Activated naive CD4-positive, alpha-beta T cell treated with anti-CD3 and anti-CD28 coated beads, Interleukin-2, amount 10 ng/mL, durations not matched to agents 7 days and 5 days (primary cell): ENCODE measurements around the gene DCC.

ENCODE experiments used
- CTCF ChIA-PET: fragments of 350-600 bp; sonication (Branson Sonifier 250); formaldehyde crosslinking; loops from one replicate; lab custom pipeline; 2021; ENCODE audit warnings: antibody characterized with exemption; lab: Charles Lee
- DNase-seq: peaks from one replicate; pipeline ENCODE4 v3.0.0-alpha.2; 2020
- H3K27ac Mint-ChIP-seq: one replicate; pipeline ENCODE4 v1.8.0; 2021; ENCODE audit warnings: mild to moderate bottlenecking, moderate library complexity, mixed read lengths
- H3K27me3 Mint-ChIP-seq: one replicate; pipeline ENCODE4 v1.8.0; 2021; ENCODE audit warnings: mild to moderate bottlenecking, mixed read lengths
- H3K36me3 Mint-ChIP-seq: one replicate; pipeline ENCODE4 v1.8.0; 2021; ENCODE audit warnings: mixed read lengths
- H3K4me1 Mint-ChIP-seq: one replicate; pipeline ENCODE4 v1.8.0; 2021; ENCODE audit warnings: mixed read lengths
- H3K4me3 Mint-ChIP-seq: one replicate; pipeline ENCODE4 v1.8.0; 2021; ENCODE audit warnings: mild to moderate bottlenecking, moderate library complexity, mixed read lengths
- H3K9me3 Mint-ChIP-seq: one replicate; pipeline ENCODE4 v1.8.0; 2021; ENCODE audit warnings: mixed read lengths

Gene DCC

DNA sequence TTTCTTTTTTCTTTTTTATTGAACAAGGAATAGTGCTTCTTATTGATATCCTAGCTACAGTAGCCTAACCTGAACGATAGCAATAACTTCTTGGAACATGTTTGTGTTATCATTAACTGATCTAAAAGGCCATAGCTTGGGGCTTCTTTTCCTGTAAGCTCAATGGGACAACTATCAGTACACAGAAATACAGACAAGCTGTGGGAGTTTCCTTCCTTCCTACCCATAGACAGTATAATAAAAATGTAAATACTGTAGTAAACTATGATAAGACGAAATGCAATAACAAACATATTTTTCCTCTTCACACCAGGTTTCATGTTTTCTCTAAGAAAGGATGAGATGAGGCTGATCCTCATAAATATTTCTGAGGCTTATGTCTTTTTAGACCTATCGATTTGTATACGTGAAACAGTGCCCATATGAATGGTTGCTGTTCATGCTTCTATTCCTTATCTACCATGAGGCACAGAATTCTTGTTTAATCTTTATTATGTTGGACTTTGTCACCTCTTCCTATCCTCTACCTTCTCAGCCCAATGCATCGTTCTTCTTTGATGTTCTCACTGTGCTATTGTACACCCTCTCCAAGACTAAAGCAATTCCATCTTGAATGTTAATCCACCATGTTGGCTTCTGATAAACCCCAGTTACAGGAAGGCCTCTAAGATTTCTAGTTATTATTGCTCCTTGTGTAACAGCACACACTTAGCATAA is 361.4 kb downstream of the DCC start:
- DNase-seq: no peak
- Mint-ChIP-seq H3K36me3 (no peaks in the 10 kb centered on the region), H3K27me3 (no peaks in the 10 kb centered on the region), H3K4me1 (no peaks in the 10 kb centered on the region), H3K4me3 (no peak overlapping the region), H3K9me3 (peaks cover 4% of the 10 kb centered on the region), H3K27ac (no peak overlapping the region)
- CTCF ChIA-PET: no interaction called here

DNA sequence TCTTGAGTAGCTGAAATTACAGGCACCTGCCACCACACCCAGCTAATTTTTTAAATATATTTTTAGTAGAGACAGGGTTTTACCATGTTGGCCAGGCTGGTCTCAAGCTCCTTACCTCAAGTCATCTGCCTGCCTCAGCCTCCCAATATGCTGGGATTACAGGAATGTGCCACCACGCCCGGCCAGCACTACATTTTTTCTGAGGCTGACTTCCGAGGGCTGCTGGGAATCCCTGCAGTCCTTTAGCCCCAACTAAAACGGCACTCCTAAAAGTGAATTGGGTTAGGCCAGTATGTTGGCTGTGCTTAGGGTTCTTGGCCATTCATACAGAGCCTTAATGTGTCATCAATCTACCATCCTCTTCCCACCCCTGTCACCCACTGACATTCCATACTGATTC is 375.4 kb downstream of the DCC start:
- Mint-ChIP-seq H3K27me3 (no peaks in the 10 kb centered on the region), H3K4me3 (no peak overlapping the region), H3K9me3 (peaks cover 5% of the 10 kb centered on the region), H3K36me3 (no peaks in the 10 kb centered on the region), H3K4me1 (no peaks in the 10 kb centered on the region), H3K27ac (no peak overlapping the region)
- DNase-seq: no peak
- CTCF ChIA-PET: no interaction called here

DNA sequence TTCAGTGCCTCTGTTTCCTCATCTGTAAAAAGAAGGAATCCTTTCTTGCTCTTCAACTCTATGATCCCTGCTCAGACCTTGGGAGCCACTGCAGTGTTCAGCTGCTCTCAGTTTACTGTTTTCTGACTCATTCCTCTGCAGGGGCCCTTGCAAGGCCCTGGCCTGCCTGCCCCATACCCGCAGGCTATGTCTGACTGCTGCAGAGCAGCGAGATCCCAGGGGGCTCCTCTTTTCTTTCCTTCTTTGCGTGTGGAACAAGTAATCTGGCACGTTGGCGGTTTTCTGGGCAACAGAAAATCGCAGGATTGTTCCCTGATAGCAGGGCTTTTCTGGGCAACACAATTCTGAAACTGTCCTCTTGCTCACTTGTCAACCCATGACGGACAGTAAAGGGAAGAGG is 376.0 kb downstream of the DCC start:
- no peaks in the 10 kb centered on the region for H3K4me1 Mint-ChIP-seq
- no peak overlapping the region for H3K4me3 Mint-ChIP-seq
- no peak for DNase-seq
- peaks cover 5% of the 10 kb centered on the region for H3K9me3 Mint-ChIP-seq
- CTCF ChIA-PET: no interaction called here
- H3K36me3 Mint-ChIP-seq: no peaks in the 10 kb centered on the region
- H3K27ac Mint-ChIP-seq: no peak overlapping the region
- H3K27me3 Mint-ChIP-seq: no peaks in the 10 kb centered on the region

DNA sequence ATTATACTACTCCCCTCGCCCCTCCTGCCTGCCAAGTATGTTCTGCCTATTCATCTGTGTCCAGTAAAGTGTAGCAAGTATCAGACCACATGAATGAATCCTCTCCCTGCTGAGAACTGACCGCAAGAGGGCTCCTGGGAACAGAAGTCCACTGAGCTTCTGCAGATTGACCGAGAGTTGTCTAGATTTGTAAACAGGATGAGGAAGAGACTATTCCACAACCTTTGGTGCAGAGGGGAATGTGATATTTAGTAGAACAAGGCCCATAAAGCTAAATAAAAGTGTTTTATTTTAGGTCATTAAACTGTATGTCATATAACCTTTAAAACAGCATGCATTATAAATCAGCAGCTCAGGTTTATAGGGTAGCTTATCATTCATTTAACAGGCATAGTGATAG is 377.0 kb downstream of the DCC start:
- Mint-ChIP-seq H3K27ac (no peak overlapping the region), H3K4me1 (no peaks in the 10 kb centered on the region), H3K27me3 (no peaks in the 10 kb centered on the region), H3K4me3 (no peak overlapping the region), H3K9me3 (peaks cover 5% of the 10 kb centered on the region), H3K36me3 (no peaks in the 10 kb centered on the region)
- CTCF ChIA-PET: no interaction called here
- DNase-seq: no peak

DNA sequence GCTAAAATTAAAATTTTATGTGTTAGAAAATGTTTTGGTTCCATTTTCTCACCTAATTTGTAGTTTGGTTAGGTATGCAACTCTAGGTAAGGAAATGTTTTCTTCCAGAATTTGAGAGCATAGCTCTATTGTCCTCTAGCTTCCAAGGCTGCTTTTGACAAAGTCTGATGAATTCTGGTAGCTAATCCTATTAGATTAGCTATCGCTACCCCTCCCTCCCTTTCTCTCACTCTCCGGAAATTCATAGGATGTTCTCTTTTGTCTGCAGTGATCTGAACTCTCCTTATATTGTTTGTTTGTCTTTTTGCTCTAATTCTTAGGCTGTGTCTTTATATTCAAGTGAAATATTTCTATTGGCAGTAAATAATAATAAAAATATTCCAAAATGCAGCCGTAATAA is 382.9 kb downstream of the DCC start:
- Mint-ChIP-seq H3K4me3 (no peak overlapping the region), H3K27me3 (no peaks in the 10 kb centered on the region), H3K9me3 (peaks cover 3% of the 10 kb centered on the region), H3K27ac (no peak overlapping the region), H3K36me3 (no peaks in the 10 kb centered on the region), H3K4me1 (no peaks in the 10 kb centered on the region)
- DNase-seq: no peak
- CTCF ChIA-PET: no interaction called here

DNA sequence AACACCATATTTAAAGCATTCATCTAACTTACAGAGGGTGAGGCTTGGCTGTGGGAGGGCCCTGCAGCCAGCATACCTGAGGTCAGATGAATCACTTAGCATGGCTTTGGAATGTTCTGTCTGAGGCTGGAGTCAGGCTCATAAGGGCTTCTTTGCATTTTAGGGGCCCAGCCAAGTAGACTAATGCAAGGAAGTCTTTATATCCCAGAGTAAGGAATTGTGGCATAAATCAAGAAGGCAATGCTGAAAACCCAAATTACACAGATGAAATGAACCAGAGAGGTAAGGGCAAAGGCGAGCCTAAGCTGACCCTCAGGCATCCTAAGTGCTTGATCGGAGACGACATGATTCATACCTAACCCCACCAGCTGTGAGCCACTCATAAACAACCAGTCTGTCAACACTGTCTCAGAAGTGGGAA is 383.6 kb downstream of the DCC start:
- Mint-ChIP-seq H3K27me3 (no peaks in the 10 kb centered on the region), H3K36me3 (no peaks in the 10 kb centered on the region), H3K4me3 (no peak overlapping the region), H3K9me3 (peaks cover 3% of the 10 kb centered on the region), H3K4me1 (no peaks in the 10 kb centered on the region), H3K27ac (no peak overlapping the region)
- DNase-seq: no peak
- CTCF ChIA-PET: no interaction called here

DNA sequence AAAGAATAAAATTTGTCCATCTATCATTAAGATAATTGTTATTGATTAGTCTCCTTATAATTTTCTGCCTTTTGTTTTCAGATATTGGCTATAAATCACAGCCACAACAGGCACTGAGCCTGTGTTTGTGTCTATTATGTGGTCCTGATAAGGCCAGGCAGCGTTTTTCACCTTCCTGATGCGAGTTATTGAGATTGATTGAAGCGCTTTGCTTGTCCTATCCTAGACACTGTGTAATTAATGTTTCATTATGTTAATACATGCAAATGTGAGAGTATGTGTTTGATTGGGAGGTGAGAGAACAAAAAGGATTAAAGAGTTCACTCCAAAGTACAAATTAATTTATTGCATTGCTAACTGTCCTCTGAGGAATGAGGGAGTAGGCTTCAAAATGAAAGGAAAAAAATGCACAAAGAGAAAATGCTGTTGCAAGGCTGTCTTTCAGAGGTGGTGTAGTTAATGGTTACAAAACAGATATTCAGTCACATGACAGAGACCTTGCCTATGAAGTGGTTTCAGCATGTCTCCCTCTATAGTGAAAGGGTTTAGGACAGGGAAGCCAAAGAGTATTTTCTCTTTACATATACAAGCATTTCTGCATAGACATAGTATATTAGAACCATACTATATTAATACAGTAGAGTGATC is 391.1 kb downstream of the DCC start:
- H3K36me3 Mint-ChIP-seq: no peaks in the 10 kb centered on the region
- no peak overlapping the region for H3K4me3 Mint-ChIP-seq
- CTCF ChIA-PET: no interaction called here
- no peak for DNase-seq
- no peak overlapping the region for H3K27ac Mint-ChIP-seq
- no peaks in the 10 kb centered on the region for H3K4me1 Mint-ChIP-seq
- no peaks in the 10 kb centered on the region for H3K27me3 Mint-ChIP-seq
- H3K9me3 Mint-ChIP-seq: no peaks in the 10 kb centered on the region

DNA sequence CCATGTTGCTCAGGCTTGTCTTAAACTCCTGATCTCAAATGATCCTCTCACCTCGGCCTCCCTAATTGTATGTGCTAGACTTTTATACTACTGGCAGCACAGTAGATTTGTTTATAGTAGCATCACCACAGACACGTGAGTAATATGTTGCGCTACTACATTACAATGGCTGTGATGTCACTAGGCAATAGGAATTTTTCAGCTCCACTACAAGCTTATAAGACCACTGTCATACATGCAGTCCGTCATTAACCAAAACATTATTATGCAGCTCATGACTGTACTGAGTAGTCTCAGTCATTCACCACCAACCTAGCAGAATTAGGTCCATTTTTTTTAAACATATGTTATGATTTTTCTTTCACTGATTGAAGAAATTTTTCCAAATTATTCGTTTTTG is 398.9 kb downstream of the DCC start:
- Mint-ChIP-seq H3K4me3 (no peak overlapping the region), H3K27ac (no peak overlapping the region), H3K4me1 (no peaks in the 10 kb centered on the region), H3K9me3 (peaks cover 10% of the 10 kb centered on the region), H3K27me3 (no peaks in the 10 kb centered on the region), H3K36me3 (no peaks in the 10 kb centered on the region)
- CTCF ChIA-PET: no interaction called here
- no peak for DNase-seq

DNA sequence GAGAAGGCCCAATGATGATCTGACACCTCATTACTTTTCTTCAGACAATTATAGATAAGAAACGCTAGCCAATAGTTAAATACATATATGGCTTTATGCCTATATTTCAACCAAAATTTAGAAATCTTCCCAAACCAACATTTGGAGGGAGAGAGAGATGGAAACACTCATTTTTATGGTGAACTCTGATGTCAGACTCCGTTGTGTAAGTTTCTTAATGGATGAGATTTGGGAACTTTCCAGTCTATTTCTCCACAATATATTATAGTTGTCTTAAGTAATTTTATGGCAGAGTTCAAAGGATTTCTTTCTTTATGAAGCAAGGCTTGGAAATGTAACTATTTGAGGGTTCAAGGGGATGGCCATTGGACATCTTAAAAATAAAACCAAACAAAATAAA is 407.0 kb downstream of the DCC start:
- CTCF ChIA-PET: no interaction called here
- DNase-seq: no peak
- no peaks in the 10 kb centered on the region for H3K36me3 Mint-ChIP-seq
- peaks cover 2% of the 10 kb centered on the region for H3K9me3 Mint-ChIP-seq
- H3K4me1 Mint-ChIP-seq: no peaks in the 10 kb centered on the region
- no peaks in the 10 kb centered on the region for H3K27me3 Mint-ChIP-seq
- no peak overlapping the region for H3K4me3 Mint-ChIP-seq
- no peak overlapping the region for H3K27ac Mint-ChIP-seq

DNA sequence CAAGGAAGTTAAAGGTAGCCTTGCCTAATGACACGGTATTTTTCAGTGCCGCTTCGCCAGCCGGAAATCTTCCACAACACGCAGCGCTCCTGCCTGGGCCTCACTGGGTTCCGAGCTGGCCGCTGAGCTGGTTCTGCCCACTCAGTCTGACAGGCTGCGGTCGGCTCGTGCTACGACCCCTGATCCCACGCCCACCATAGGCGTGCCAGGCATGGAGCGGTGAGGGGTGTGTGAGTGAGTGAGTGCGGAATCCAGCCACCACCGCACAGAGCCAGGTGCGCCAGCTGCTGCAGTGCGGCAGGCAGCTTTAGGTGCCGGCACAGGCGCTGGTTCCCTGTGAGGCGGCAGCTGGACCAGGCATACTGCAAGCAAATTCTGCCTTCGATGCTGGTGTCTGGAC is 407.9 kb downstream of the DCC start:
- Mint-ChIP-seq H3K27me3 (no peaks in the 10 kb centered on the region), H3K27ac (no peak overlapping the region), H3K4me3 (no peak overlapping the region), H3K36me3 (no peaks in the 10 kb centered on the region), H3K9me3 (peaks cover 2% of the 10 kb centered on the region), H3K4me1 (no peaks in the 10 kb centered on the region)
- no peak for DNase-seq
- CTCF ChIA-PET: no interaction called here

DNA sequence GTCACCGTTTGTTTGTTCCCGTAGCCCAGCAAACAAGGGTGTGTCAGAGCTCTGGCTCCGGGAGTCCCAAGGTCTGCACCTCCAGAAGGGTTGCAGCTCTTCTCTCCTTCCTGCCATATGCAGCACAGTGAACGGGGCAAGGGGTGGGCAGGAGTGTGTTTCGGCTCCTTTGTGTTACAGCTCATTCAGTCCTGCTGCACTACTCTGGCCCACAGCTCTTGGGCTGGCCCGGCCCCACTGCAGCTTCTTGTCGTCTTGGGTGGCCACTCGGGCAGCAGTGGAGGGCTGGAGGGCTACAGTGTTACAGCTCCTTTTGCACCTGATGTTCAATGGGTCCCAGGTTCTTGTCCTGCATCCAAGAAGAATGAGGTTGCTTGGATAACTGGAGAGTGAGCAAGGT is 408.3 kb downstream of the DCC start:
- H3K36me3 Mint-ChIP-seq: no peaks in the 10 kb centered on the region
- H3K4me3 Mint-ChIP-seq: no peak overlapping the region
- CTCF ChIA-PET: no interaction called here
- H3K4me1 Mint-ChIP-seq: no peaks in the 10 kb centered on the region
- H3K27ac Mint-ChIP-seq: no peak overlapping the region
- H3K27me3 Mint-ChIP-seq: no peaks in the 10 kb centered on the region
- no peak for DNase-seq
- peaks cover 2% of the 10 kb centered on the region for H3K9me3 Mint-ChIP-seq

DNA sequence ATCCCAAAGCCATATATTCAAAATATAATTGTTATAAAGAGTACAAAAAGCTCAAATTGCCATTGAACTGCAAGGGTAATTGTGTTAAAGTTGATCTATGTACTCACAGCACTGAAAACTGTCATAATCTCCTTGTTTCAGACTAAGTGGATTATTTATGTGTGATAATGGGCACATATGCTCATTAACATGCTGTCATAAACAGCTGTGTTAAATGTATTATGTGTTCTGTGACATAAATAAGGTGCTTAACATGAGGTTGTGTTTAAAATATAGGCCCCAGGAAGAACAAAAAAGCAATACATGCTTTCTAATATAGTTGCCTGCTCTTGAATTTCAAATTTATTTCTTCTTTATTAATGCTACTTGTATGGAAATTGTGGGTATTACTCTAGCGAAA is 409.5 kb downstream of the DCC start:
- Mint-ChIP-seq H3K9me3 (peaks cover 2% of the 10 kb centered on the region), H3K27me3 (no peaks in the 10 kb centered on the region), H3K4me1 (no peaks in the 10 kb centered on the region), H3K36me3 (no peaks in the 10 kb centered on the region), H3K27ac (no peak overlapping the region), H3K4me3 (no peak overlapping the region)
- no peak for DNase-seq
- CTCF ChIA-PET: interaction anchor here (0.7 kb wide), 1 partner anchor 176 kb away, joined by 4 read pairs; no protein-coding TSS in a partner anchor

DNA sequence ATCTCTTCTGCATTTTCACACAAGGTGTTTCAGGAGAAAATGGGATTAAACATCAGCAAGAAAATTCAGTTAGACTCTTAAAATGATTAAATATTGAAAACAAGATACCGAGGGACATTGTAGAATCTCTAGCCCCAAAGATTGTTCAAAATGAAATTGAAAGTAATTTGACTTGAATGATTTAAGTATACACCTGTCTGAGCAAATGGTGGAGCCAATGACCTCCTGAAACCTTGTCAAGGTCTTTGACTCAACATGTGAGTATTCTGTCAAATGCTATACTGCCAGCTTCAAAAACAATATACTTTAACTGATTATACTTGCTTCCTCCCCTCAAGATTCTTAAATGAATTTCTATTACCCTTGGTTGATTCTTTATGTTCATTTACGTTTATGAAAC is 411.0 kb downstream of the DCC start:
- H3K4me3 Mint-ChIP-seq: no peak overlapping the region
- CTCF ChIA-PET: no interaction called here
- H3K4me1 Mint-ChIP-seq: no peaks in the 10 kb centered on the region
- no peaks in the 10 kb centered on the region for H3K27me3 Mint-ChIP-seq
- H3K36me3 Mint-ChIP-seq: no peaks in the 10 kb centered on the region
- peaks cover 2% of the 10 kb centered on the region for H3K9me3 Mint-ChIP-seq
- DNase-seq: no peak
- no peak overlapping the region for H3K27ac Mint-ChIP-seq

DNA sequence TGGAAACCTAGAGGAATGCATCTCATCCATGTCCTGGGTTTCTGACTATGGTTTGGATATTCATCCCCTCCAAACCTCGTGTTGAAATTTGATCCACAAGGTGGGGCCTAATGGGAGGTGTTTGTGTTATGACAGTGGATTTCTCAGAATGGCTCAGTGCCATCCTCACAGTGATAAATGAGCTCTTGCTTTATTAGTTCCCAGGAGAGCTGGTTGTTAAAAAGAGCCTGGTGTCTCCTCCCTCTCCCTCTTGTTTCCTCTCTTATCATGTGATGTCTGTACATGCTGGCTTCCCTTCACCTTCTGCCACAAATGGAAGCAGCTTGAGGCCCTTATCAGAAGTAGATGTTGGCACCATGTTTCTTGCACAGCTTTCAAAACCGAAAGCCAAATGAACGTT is 424.3 kb downstream of the DCC start:
- peaks cover 13% of the 10 kb centered on the region for H3K9me3 Mint-ChIP-seq
- H3K36me3 Mint-ChIP-seq: no peaks in the 10 kb centered on the region
- CTCF ChIA-PET: no interaction called here

DNA sequence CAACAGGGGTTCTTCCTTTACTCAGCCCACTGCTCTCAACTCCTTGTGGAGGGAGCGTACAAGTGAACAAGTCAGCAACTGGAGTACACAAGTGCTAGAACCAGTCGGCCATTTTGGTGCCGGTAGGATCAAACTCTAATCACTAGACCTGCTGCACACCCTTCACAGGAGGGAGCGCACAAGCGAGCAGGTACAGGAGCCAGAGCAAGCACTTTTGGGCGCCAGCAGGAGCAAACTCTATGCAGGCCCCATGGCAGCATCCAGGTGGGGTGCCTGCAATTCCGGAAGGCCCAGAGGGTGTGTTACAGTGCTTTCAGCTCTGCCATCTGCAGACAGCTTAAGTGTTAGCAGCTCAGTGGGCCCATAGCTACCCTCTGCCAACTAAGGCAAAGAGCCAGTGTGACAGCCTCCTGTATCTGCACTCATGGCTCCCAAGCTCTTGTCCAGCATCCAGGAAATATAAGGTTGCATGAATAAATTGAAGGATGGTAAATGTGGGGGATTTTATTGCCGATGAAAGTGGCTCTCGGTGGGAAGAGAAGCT is 426.1 kb downstream of the DCC start:
- no peaks in the 10 kb centered on the region for H3K27me3 Mint-ChIP-seq
- DNase-seq: no peak
- no peak overlapping the region for H3K4me3 Mint-ChIP-seq
- H3K9me3 Mint-ChIP-seq: peaks cover 10% of the 10 kb centered on the region
- no peaks in the 10 kb centered on the region for H3K36me3 Mint-ChIP-seq
- H3K27ac Mint-ChIP-seq: no peak overlapping the region
- CTCF ChIA-PET: no interaction called here
- no peaks in the 10 kb centered on the region for H3K4me1 Mint-ChIP-seq

More for the DNA sequence above, 424.3 kb downstream of the DCC start:
- no peak for DNase-seq
- no peaks in the 10 kb centered on the region for H3K4me1 Mint-ChIP-seq
- no peaks in the 10 kb centered on the region for H3K27me3 Mint-ChIP-seq
- H3K4me3 Mint-ChIP-seq: no peak overlapping the region
- H3K27ac Mint-ChIP-seq: no peak overlapping the region
